Uterus (tissue), 4 donors: ENCODE data around the gene CHTF8. TPM values are rescaled to one million over a fixed set of nuclear protein-coding genes. Genes with fewer than 3 reads are reported as not detected.

Source experiments
- DNase-seq, 2 donors: peaks; one replicate each; pipeline ENCODE4 v3.0.0-alpha.2; 2019 to 2020
- H3K27ac ChIP-seq, 2 donors: fragments of 200-600 bp; sonication (generic); 1 replicate in 1 of 2; 2 replicates in 1 of 2; pipeline ENCODE4 v1.5.1; 2016 to 2018
- H3K27me3 ChIP-seq, 2 donors: fragments of 200-600 bp; sonication (generic); one replicate each; pipeline ENCODE4 v1.5.1; 2018 to 2019; ENCODE audit warnings: control low read depth in 1 of 2
- H3K36me3 ChIP-seq, 2 donors: fragments of 200-600 bp; sonication (generic); one replicate each; pipeline ENCODE4 v1.5.1; 2019; ENCODE audit warnings: control low read depth in 1 of 2
- H3K4me1 ChIP-seq, 2 donors: fragments of 200-600 bp; sonication (generic); one replicate each; pipeline ENCODE4 v1.5.1; 2018 to 2019; ENCODE audit warnings: control low read depth in 1 of 2
- H3K4me3 ChIP-seq, 2 donors: fragments of 200-600 bp; sonication (generic); 1 replicate in 1 of 2; 2 replicates in 1 of 2; pipeline ENCODE4 v1.5.1; 2018 to 2019; ENCODE audit warnings: mild to moderate bottlenecking in 1 of 2
- H3K9me3 ChIP-seq, 2 donors: fragments of 200-600 bp; sonication (generic); one replicate each; pipeline ENCODE4 v1.5.1; 2019; ENCODE audit warnings: control low read depth in 1 of 2
- POLR2A ChIP-seq, 2 donors: fragments of 450-650 bp; IDR thresholded peaks; one replicate each; pipeline ENCODE4 v1.6.1; 2016; ENCODE audit warnings: antibody characterized with exemption in 2 of 2, mild to moderate bottlenecking in 1 of 2, moderate library complexity in 1 of 2
- intact Hi-C: fragments of 100-400 bp; cut with DNase I; formaldehyde crosslinking; loops from one replicate; pipeline ENCODE4 v1.15.1; 2023; ENCODE audit warnings: low total_unique reads
- total RNA-seq, 4 donors: library from RNA; depleted of rRNA in 3 of 4; stranded (reverse); fragments of >200 nt in 3 of 4; gene quantifications; one replicate each; pipeline versions ENCODE4 v1.1.0 to v1.2.4, GENCODE V29; 2014 to 2023
- TF ChIP-seq, protein P1 (sequence below), 4 experiments: fragments of 200-600 bp in 2 of 4; fragments of 450-650 bp in 2 of 4; sonication (generic) in 2 of 4; IDR thresholded peaks; one replicate each; pipeline ENCODE4 v1.5.1; 2016 to 2019; ENCODE audit warnings: antibody characterized with exemption in 4 of 4, mild to moderate bottlenecking in 2 of 4, moderate library complexity in 1 of 4
- donor health status: DM: yes; HTN: yes; CAD: no.

Gene CHTF8
- total RNA-seq, 4 donors from 2014 or later: 29.7 to 120 (median 65.3) TPM

DNA sequence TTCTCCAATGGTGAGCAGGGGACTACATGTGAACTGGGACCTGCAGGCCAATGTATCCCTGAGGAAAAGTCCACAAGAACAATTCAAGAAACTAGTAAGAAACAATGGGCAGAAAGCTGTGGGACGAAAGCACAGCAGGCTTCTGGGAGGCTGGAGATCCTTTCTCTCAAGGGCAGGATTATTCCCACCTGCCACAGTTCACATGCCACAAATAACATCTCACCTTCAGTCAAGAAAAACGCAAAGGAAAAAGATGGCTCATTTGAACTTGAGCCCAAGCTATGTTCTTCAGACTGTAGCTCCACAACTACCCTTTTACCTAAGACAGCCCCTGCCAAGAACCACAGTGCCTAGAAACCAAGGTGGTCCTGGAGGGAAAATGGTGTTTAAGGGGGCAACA is 13.9 kb downstream of the CHTF8 start:
- Histone ChIP-seq H3K9me3 (no peaks in the 10 kb centered on the region), H3K27ac (no peak overlapping the region), H3K27me3 (no peaks in the 10 kb centered on the region), H3K4me3 (no peak overlapping the region), H3K36me3 (no peaks in the 10 kb centered on the region), H3K4me1 (no peaks in the 10 kb centered on the region)
- TF ChIP-seq POLR2A (IDR thresholded peaks at IDR 0.05): no peak
- TF ChIP-seq, protein P1, sequence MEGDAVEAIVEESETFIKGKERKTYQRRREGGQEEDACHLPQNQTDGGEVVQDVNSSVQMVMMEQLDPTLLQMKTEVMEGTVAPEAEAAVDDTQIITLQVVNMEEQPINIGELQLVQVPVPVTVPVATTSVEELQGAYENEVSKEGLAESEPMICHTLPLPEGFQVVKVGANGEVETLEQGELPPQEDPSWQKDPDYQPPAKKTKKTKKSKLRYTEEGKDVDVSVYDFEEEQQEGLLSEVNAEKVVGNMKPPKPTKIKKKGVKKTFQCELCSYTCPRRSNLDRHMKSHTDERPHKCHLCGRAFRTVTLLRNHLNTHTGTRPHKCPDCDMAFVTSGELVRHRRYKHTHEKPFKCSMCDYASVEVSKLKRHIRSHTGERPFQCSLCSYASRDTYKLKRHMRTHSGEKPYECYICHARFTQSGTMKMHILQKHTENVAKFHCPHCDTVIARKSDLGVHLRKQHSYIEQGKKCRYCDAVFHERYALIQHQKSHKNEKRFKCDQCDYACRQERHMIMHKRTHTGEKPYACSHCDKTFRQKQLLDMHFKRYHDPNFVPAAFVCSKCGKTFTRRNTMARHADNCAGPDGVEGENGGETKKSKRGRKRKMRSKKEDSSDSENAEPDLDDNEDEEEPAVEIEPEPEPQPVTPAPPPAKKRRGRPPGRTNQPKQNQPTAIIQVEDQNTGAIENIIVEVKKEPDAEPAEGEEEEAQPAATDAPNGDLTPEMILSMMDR (IDR thresholded peaks at IDR 0.05): no peak
- intact Hi-C loops: no loop called here
- DNase-seq: no peak

DNA sequence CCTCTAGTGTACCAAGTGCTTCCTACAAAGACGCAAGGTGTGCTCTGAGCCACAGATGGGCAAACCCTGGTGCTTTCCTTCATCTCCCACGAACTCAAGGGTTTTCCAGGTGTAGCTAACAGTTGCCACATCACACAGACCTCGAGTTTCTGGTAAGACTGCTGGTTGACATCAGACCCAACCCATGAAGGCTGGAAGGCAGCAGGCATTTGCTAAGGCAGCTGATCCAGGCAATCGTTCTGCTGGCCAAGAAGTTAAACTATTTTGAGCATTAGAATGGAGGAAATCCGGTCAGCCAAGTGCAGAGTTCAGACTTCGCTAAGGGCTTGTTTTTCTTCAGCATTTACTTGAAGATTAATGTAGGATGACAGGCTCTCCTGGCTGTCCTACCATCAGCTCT is 15.5 kb downstream of the CHTF8 start:
- H3K36me3 ChIP-seq: no peaks in the 10 kb centered on the region
- no peak for DNase-seq
- no peak overlapping the region for H3K27ac ChIP-seq
- no peak overlapping the region for H3K4me3 ChIP-seq
- intact Hi-C loops: no loop called here
- TF ChIP-seq, protein P1 (IDR thresholded peaks at IDR 0.05): no peak
- H3K4me1 ChIP-seq: no peaks in the 10 kb centered on the region
- no peaks in the 10 kb centered on the region for H3K9me3 ChIP-seq
- H3K27me3 ChIP-seq: no peaks in the 10 kb centered on the region

DNA sequence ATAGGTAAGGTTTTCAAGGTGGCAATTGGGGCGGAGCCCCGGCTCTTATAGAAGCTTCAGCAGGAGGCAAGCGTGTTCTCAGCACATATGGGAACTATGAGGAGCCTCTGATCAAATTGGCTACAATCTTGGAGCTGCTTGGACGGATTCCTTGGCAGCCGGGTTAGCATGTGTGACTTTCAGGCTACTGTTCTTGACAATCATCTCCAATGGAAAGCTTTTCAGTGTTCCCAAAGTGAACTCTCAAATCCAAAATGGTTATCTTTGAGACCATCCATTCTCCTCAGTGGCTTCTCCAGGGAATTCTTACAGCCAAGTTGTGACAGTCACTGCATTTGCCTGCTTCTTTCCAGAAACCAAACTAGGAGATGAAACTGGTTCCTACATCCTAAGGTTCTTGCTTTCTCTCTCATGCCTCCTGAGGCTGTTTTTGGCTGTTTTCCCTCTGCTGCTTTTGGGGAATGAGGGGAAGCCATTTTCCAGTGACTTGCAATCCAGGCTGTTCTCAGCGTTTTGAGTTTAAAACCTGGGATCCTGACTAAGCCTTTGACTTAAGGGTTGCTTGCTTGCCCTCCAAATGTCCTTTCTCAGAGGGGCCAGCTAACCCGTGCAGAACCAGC is 16.0 kb downstream of the CHTF8 start:
- Histone ChIP-seq H3K36me3 (no peaks in the 10 kb centered on the region), H3K27ac (no peak overlapping the region), H3K4me1 (no peaks in the 10 kb centered on the region), H3K4me3 (no peak overlapping the region), H3K27me3 (no peaks in the 10 kb centered on the region), H3K9me3 (no peaks in the 10 kb centered on the region)
- TF ChIP-seq, protein P1 (IDR thresholded peaks at IDR 0.05): no peak
- TF ChIP-seq POLR2A (IDR thresholded peaks at IDR 0.05): no peak
- DNase-seq: no peak
- intact Hi-C loops: no loop called here

DNA sequence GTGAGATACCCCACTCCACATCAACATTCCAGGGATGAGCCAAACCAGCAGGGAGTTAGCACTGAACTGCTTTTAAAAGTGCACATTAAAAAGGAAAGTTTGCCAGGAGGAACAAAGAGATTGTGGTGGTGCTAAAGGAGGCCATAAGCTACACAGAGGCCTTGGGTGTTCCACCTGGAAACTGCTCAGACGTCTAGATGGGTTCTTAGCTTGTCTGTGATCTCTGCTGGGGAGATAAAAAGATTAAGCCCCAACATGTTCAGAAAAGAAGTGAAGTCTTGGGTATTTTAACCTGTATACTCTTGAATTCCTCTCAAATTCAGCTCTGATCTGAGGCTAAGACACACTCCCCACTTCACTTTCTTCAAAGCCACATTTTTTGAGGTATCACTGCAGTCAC is 16.6 kb downstream of the CHTF8 start:
- no peak for DNase-seq
- H3K27ac ChIP-seq: no peak overlapping the region
- no peaks in the 10 kb centered on the region for H3K27me3 ChIP-seq
- H3K9me3 ChIP-seq: no peaks in the 10 kb centered on the region
- intact Hi-C loops: no loop called here
- no peaks in the 10 kb centered on the region for H3K36me3 ChIP-seq
- H3K4me1 ChIP-seq: no peaks in the 10 kb centered on the region
- no peak for TF ChIP-seq POLR2A (IDR thresholded peaks at IDR 0.05)
- TF ChIP-seq, protein P1 (IDR thresholded peaks at IDR 0.05): no peak
- H3K4me3 ChIP-seq: no peak overlapping the region

DNA sequence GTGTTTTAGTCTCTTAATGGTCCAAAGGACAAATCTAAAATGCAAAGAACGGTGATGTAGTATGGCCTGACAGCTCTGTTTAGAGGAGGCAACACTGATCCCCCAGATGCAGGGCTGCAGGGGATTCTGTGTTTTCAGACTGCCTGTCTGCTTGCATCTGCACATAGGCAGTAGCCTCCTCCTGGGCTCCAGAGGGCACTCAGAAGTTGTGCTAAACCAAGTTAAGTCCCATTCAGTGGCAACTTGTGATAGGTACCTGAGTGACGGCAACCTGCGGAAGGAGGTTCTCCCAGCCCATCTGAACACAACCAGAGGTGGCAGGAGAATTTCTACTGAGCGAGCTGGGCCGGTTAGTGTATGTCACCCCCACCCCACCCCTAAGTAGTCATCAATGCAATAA is 17.0 kb downstream of the CHTF8 start:
- DNase-seq: no peak
- intact Hi-C loops: no loop called here
- H3K27ac ChIP-seq: no peak overlapping the region
- H3K27me3 ChIP-seq: no peaks in the 10 kb centered on the region
- no peak overlapping the region for H3K4me3 ChIP-seq
- H3K36me3 ChIP-seq: no peaks in the 10 kb centered on the region
- H3K4me1 ChIP-seq: no peaks in the 10 kb centered on the region
- TF ChIP-seq, protein P1 (IDR thresholded peaks at IDR 0.05): no peak
- no peak for TF ChIP-seq POLR2A (IDR thresholded peaks at IDR 0.05)
- H3K9me3 ChIP-seq: no peaks in the 10 kb centered on the region
